Right forelimb (tissue), 1 donor: ENCODE data around the gene MXRA8.

Experiments
- DNase-seq: peaks from one replicate; pipeline ENCODE4 v3.0.0-alpha.2; 2018

MXRA8 gene

GRCh38 chr1:1333551-1334241, 24.7 kb downstream of the MXRA8 start:
- no peak for DNase-seq

- no peak for DNase-seq
Observed at GRCh38 chr1:1332774-1333480, 25.4 kb downstream of the MXRA8 start.

GRCh38 chr1:1332031-1332755, 26.2 kb downstream of the MXRA8 start:
- no peak for DNase-seq

GRCh38 chr1:1331068-1331965, 27.0 kb downstream of the MXRA8 start, which contains the start of gene TAS1R3:
Gene TAS1R3, plus strand, starts transcription at chr1:1331280. Its CDS starts 66 bp downstream, at chr1:1331346.
- DNase-seq, result no peak

- no peak for DNase-seq
Observed at GRCh38 chr1:1330366-1331067, 27.8 kb downstream of the MXRA8 start.

- DNase-seq, result no peak
Observed at GRCh38 chr1:1329304-1330210, 28.8 kb downstream of the MXRA8 start.

GRCh38 chr1:1328254-1328653, 30.1 kb downstream of the MXRA8 start:
- DNase-seq, result no peak

GRCh38 chr1:1327291-1327690, 31.1 kb downstream of the MXRA8 start:
- DNase-seq, result no peak

GRCh38 chr1:1326075-1326605, 32.2 kb downstream of the MXRA8 start:
- no peak for DNase-seq

- DNase-seq, result no peak
Observed at GRCh38 chr1:1325288-1326074, 32.9 kb downstream of the MXRA8 start.

GRCh38 chr1:1324524-1325287, 33.6 kb downstream of the MXRA8 start, which contains the start of the genes CPTP and INTS11:
Gene CPTP, plus strand, starts transcription at chr1:1324802. Its CDS starts 2,109 bp downstream, at chr1:1326911.
Gene INTS11, minus strand, starts transcription at chr1:1324660. Its CDS starts 52 bp downstream, at chr1:1324608.
- peak; percentile 97 for DNase-seq

- no peak for DNase-seq
Observed at GRCh38 chr1:1324084-1324523, 34.3 kb downstream of the MXRA8 start.

- DNase-seq, result no peak
Observed at GRCh38 chr1:1322952-1323351, 35.4 kb downstream of the MXRA8 start.

GRCh38 chr1:1322418-1322817, 35.9 kb downstream of the MXRA8 start:
- DNase-seq, result no peak

- DNase-seq, result no peak
Observed at GRCh38 chr1:1321477-1321876, 36.9 kb downstream of the MXRA8 start.

GRCh38 chr1:1320666-1321448, 37.5 kb downstream of the MXRA8 start:
- no peak for DNase-seq

GRCh38 chr1:1319646-1319941, 38.8 kb downstream of the MXRA8 start:
- no peak for DNase-seq
